ENCODE data around the gene TNFRSF14.

GRCh38 chr1:2523191-2523890 lies 32.8 kb upstream of the TNFRSF14 start:
- TF ChIP-seq EZH2phosphoT487 (IDR thresholded peaks at IDR 0.05; ENCODE audit: borderline replicate concordance, low read depth, low read length) = no peak
- TF ChIP-seq CTCF (conservative IDR thresholded peaks at IDR 0.05; ENCODE audit: low read length) = no peak
